ENCODE results near the gene ALK. TPM values are rescaled to one million over a fixed set of nuclear protein-coding genes. Genes with fewer than 3 reads are reported as not detected.

Gene ALK
- total and polyA plus RNA-seq, 2 experiments from 2014 or later: 0.35 TPM; not detected in 1

- Histone ChIP-seq H3K4me3 (no peak overlapping the region), H3K4me2 (no peak overlapping the region), H3K27ac (ENCODE audit: low read depth) (no peak overlapping the region), H3K27me3 (ENCODE audit: insufficient read depth) (no peaks in the 10 kb centered on the region), H2AFZ (no peak overlapping the region), H3F3A (replicated peaks; ENCODE audit: low read depth) (no peaks in the 10 kb centered on the region), H3K4me1 (ENCODE audit: insufficient read depth) (no peaks in the 10 kb centered on the region), H3K79me2 (replicated peaks; ENCODE audit: insufficient read depth) (no peaks in the 10 kb centered on the region), H3K9me2 (ENCODE audit: insufficient read depth) (peaks cover 11% of the 10 kb centered on the region; the same call in 1 of the 2 replicates), H3K36me3 (ENCODE audit: insufficient read depth) (no peaks in the 10 kb centered on the region), H4K20me1 (replicated peaks; ENCODE audit: insufficient read depth) (no peaks in the 10 kb centered on the region)
- TF ChIP-seq ETS1 (IDR thresholded peaks at IDR 0.05): no peak
- no peak for TF ChIP-seq JUNB (IDR thresholded peaks at IDR 0.05; ENCODE audit: unreplicated experiment)
- TF ChIP-seq CREB1 (CRISPR knock-in tag; IDR thresholded peaks at IDR 0.05; ENCODE audit: low read depth): no peak
- TF ChIP-seq NANOG (IDR thresholded peaks at IDR 0.05; ENCODE audit: borderline replicate concordance): no peak
- TF ChIP-seq STAT1 (IDR thresholded peaks at IDR 0.05; ENCODE audit: unreplicated experiment): no peak
- TF ChIP-seq ZNF331 (CRISPR knock-in tag; IDR thresholded peaks at IDR 0.05; ENCODE audit: low read depth): no peak
- no peak for TF ChIP-seq ZNF462 (CRISPR knock-in tag; IDR thresholded peaks at IDR 0.05)
- TF ChIP-seq ZNF114 (CRISPR knock-in tag; IDR thresholded peaks at IDR 0.05): no peak
- DNase-seq (ENCODE audit: low spot score) (no peak), ATAC-seq (no peak)
- H3K27me3 Mint-ChIP-seq (ENCODE audit: insufficient read depth, low read depth, poor library complexity): peaks cover 7% of the 10 kb centered on the region
- no peaks in the 10 kb centered on the region for H3K9me3 Mint-ChIP-seq
- H3K4me1 Mint-ChIP-seq: peaks cover 5% of the 10 kb centered on the region
- no peak overlapping the region for H3K27ac Mint-ChIP-seq
- H3K4me3 Mint-ChIP-seq: no peak overlapping the region
- no peaks in the 10 kb centered on the region for H3K36me3 Mint-ChIP-seq (ENCODE audit: low read depth)
Measured at GRCh38 chr2:29397713-29398112, 523.7 kb downstream of the ALK start.
